GOT3 (cell line): ENCODE measurements around the gene TEX101.

Source experiments
- DNase-seq: peaks from one replicate; lab custom pipeline; 2025; ENCODE audit warnings: mixed read lengths; lab: John Stamatoyannopoulos, UW

TEX101 gene

GRCh38 chr19:43447655-43448054, 33.0 kb downstream of the TEX101 start:
- DNase-seq, result no peak

GRCh38 chr19:43450545-43450997, 35.9 kb downstream of the TEX101 start:
- DNase-seq, result no peak

GRCh38 chr19:43452582-43452981, 37.9 kb downstream of the TEX101 start:
- no peak for DNase-seq

- DNase-seq, result no peak
Observed at GRCh38 chr19:43454031-43454430, 39.3 kb downstream of the TEX101 start.

DNA sequence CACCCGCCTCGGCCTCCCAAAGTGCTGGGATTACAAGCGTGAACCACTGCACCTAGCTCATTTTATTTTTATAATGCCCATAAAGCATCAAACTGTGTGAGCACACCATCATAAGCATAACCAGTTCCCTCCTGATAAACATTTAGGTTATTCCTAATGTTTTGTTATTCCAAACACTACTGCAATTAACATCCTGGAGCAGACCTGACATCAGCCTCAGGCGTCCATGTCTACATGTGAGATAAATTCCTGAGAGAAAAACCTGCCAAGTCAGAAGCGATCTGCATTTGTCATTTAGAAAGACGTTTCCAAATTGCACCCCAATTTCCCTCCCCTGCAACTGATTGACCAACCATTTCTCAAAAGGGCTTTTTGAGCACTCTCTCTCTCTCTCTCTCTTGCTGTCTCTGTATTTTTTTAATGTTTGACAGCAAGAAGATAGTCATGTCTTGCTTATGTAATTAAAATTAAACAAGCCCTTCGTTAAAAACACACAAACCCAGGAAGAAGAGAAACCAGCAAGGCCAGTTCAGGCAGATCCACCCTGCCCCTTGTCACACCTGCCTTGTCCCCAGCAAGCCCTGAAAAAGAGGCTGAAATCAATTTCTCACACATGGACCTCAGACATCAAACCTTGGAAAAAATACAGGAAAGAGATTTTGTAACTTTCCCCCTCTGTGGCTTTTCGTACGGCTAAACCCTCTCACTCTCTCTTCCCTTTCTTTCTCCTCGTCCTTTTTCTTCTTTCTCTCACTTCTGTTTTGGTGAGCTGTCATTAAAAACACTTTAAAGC, 40.8 kb downstream of the TEX101 start:
- no peak for DNase-seq

- DNase-seq, result no peak
Observed at GRCh38 chr19:43457809-43458208, 43.1 kb downstream of the TEX101 start.

DNA sequence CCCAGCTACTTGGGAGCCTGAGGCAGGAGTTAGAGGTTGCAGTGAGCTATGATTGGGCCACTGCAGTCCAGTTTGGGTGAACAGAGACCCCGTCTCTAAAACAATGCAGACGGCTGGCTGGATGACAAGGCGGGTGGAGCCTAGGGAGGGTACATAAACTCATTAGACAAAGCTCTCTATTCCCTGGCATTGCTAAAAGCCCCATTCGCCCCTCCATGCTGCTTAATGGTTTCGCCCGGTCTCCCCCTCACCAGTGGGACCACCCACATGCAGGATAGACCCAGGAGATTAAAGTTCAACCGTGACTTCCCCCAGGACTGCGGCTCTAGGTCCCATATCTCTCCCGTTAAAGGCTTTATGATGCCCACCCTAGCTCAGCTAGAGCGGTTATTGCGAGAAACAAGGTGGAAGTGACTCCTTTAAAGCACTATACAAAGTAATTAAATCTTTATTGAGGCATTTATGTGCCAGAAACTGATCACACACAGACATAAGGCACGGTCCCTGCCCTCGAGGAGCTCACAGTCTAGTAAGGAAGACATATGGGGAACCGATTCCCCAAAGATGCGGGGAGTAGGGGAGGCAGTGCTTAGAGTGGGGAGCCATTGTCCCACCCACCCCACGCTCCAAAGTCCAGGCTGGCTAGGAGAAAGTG, 45.8 kb downstream of the TEX101 start:
- no peak for DNase-seq

DNA sequence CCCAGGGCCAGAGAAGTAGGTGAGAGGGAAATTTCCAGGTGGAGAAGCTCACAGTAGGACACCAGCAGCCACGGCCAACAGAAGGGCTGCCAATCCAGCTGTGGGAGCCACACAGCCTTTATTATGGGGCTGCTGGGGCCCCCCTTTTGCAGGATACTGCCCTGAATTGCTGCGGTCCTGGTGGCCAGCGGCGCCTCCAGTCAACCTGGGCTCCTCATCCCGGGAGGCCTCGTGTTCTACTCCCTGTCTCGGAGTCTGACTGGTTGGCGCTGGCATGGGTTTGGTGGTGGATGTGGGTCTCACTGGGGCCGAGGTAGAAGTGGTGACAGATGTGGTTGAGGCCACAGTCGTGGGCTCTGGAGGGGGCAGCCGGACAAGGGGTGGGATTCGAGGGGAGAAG, 46.6 kb downstream of the TEX101 start:
- no peak for DNase-seq

DNA sequence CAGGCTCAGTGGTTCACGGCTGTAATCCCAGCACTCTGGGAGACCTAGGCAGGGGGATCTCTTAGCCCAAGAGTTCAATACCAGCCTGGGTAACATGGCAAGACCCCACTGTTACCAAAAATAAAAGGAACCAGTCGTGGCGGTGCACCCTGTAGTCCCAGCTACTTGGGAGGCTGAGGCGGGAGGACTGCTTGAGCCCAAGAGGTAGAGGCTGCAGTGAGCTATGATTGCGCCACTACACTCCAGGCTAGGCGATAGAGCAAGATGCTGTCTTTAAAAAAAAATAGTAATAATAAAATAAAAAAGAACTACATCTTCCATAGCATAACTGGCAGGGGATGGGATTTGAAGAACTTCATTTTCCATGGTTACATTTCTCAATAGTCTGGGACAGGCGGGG, 47.7 kb downstream of the TEX101 start:
- no peak for DNase-seq

GRCh38 chr19:43462785-43463380, 48.2 kb downstream of the TEX101 start:
- no peak for DNase-seq

GRCh38 chr19:43463381-43464133, 48.9 kb downstream of the TEX101 start:
- DNase-seq, result peak; percentile 75

DNA sequence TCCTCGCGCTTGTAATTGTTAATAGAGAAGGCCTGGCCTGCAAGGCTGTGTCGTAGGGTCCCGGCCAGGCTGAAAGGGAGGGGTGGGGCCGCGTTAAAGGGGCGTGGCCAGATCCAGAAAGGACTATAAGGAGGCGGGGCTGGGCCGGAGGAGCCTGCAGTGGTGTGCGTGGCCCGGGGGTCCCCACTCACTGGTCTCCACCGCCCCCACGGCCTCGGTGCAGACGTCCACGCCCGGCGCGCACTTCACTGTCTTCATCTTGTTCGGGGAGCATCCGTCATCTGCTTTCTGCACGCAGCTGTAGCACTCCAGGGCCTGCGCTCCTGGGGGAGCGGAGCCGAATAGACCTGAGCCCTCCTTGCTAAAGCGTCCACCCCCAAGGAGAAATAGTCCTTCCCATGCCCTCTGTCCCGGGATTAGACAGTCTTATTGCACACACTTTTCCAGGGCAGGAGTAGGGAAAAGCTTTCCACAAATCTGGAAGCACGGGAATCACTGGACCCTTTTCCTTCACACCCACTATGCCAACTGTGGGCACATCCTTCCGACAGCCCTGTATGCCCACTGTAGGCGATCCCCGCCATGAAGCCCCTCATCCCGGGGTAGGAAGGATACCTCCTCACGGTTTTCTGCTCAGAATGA, 49.6 kb downstream of the TEX101 start:
- DNase-seq, result no peak

GRCh38 chr19:43465468-43466120, 50.9 kb downstream of the TEX101 start, which contains the start of gene LYPD3:
Gene LYPD3, minus strand, starts transcription at chr19:43465608. Its CDS starts 37 bp downstream, at chr19:43465571.
- no peak for DNase-seq

- DNase-seq, result no peak
Observed at GRCh38 chr19:43466793-43467192, 52.1 kb downstream of the TEX101 start.

- DNase-seq, result no peak
Observed at GRCh38 chr19:43467276-43467675, 52.6 kb downstream of the TEX101 start.

DNA sequence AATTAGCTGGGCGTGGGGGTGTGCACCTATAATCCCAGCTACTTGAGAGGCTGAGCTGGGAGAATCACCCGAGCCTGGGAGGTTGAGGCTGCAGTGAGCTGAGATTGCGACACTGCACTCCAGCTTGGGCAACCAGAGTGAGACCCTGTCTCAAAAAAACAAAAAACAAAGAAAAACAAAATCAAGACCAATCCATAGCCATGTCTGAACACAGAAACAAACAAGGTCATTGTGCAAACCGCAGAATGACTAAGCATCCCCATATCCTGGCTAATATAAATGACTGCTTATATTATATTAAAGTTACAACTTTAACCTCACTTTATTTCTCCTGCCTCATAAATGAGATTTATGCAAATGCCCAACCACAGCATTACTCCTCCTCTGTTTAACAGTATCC, 53.0 kb downstream of the TEX101 start:
- no peak for DNase-seq
